ENCODE results near the gene MSLN.

Gene MSLN

GRCh38 chr16:759110-759910, 1.2 kb upstream of the MSLN start:
- DNase-seq (no peak), ATAC-seq (no peak)

DNA sequence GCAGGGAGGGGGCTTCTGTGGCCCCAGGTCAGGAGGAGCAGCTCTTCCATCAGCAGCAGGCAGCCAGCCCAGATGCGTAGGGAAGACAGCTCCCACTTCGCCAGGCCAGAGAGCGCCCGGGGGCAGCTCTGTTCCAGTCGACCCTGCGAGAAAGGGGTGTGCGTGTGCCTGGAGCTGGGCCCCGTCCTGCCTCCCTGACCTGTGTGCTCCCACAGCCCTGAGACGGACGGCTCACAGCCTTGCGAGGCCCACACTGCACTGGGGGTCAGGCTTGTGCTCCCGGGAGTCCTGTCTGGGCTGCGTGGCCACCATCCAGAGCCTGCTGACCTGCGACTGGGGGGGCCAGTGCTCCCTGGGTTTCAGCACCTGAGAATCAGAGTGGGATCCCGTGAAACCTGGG, 469 bp upstream of the MSLN start:
- DNase-seq = no peak
- no peak for ATAC-seq

DNA sequence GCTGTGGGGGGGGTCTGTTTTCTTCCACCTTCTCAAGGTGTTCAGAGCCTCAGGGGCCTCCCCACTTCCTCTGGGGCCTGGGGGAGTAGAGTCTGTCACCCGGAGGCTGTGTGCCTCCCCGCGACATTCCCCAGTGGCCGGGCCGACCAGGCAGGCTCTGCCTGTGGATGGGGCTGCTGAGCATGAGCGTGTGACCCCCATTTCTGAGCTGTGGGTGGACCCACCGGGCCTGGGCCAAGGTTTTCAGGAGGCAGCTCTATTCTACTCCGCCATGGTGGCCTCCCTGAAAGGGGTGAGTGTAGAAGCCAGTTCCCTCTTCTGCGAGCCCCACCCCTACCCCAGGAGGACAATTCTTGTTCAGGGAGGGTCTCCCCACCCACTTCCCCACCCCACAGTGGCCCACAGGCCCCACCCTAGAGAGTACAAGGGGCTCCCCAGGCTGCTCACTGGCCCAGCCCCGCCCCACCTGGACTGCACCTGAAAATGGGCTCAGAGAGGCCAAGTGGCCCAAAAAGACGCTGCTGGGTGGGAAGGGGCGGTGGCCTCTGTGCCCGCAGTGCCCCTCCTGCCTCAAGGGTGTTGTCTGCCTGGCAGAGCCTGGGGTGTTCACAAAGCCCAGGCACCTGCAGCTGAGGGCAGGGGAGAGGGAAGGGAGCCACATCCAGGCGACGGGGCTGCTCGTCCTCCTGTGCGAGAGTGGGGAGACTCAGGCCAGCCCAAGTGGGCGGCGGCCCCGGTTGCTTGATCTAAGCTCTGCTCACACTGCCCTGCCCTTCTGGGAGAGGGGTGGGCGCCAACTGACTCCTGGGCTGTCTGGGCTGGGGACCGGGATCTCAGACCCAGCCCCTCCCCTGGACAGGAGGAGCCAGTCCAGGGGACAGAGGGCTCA, 1.3 kb downstream of the MSLN start:
- DNase-seq = no peak

GRCh38 chr16:762595-763268, 2.2 kb downstream of the MSLN start:
- ATAC-seq (no peak), DNase-seq (no peak)

More for the DNA sequence above, 1.3 kb downstream of the MSLN start:
- no peak for ATAC-seq

- DNase-seq (no peak), ATAC-seq (no peak)
These were observed 3.0 kb downstream of the MSLN start for GRCh38 chr16:763369-764183.

DNA sequence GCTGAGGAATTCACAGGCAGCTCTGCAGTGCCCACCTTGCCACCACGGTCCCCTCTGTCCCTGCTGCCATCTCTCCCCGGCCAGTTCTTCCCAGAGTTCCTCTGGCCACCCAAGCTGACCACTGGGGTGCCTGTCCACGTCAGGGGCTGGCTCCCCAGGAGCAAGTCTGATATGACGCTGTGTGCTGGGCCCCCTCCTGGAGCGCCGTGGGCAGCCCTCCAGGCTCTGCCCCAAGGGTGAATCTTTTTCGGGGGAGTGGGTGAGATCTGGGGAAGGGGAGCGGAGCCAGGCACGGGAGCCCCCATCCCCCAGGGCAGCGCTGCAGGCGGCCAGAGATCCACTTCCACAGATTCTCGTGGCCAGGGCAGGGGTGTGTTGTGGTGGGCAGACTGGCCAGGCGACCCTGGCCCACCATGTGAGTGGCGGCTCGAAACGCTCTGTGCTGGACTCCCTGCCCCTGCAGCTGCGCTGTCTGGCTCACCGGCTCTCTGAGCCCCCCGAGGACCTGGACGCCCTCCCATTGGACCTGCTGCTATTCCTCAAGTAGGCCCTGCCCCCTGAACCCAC, 3.7 kb downstream of the MSLN start:
- DNase-seq (no peak), ATAC-seq (no peak)

- ATAC-seq = no peak
- DNase-seq = no peak
These were observed 4.4 kb downstream of the MSLN start for GRCh38 chr16:764848-765487.

- no peak for ATAC-seq
These were observed 4.9 kb downstream of the MSLN start for GRCh38 chr16:765488-765865.

GRCh38 chr16:766008-766819, 5.7 kb downstream of the MSLN start:
- no peak for DNase-seq
- no peak for ATAC-seq

More at GRCh38 chr16:765488-765865, 4.9 kb downstream of the MSLN start:
- no peak for DNase-seq

DNA sequence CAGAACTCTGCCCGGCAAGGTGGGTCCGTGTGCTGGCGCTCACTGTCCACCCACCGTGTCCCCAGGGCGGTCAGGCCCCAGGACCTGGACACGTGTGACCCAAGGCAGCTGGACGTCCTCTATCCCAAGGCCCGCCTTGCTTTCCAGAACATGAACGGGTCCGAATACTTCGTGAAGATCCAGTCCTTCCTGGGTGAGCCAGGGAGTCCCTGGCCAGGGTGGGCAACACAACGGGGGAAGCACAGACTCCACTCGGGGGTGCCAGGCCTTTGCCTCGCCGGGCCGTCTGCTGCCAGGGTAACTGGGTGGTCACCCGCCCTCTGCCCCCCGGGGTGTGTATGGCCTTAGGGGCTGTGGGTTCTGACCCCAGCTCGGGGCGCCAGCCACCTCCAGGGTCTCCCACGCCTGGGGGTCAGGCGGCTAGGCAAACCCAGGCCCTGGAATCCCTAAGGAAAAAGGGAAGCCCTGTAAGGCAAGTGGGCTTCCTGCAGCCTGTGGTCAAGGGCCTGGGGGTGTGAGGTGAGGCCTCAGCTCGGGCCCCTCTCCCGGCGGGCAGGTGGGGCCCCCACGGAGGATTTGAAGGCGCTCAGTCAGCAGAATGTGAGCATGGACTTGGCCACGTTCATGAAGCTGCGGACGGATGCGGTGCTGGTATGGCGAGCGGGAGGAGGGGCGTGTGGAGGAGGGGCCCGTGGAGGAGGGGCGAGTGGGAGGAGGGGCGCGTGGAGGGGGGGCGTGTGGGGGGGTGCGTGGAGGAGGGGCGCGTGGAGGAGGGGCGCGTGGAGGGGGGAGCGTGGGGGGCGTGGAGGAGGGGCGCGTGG, 6.5 kb downstream of the MSLN start:
- ATAC-seq (no peak), DNase-seq (no peak)

- DNase-seq (no peak), ATAC-seq (no peak)
These were observed 7.3 kb downstream of the MSLN start for GRCh38 chr16:767743-768235.

GRCh38 chr16:768428-768827, 7.9 kb downstream of the MSLN start:
- ATAC-seq (no peak), DNase-seq (no peak)

- ATAC-seq (no peak), DNase-seq (no peak)
These were observed 8.8 kb downstream of the MSLN start for GRCh38 chr16:769184-769784.

- ATAC-seq = no peak
- DNase-seq = no peak
These were observed 9.4 kb downstream of the MSLN start for GRCh38 chr16:769934-770333.

GRCh38 chr16:770411-770810, 9.9 kb downstream of the MSLN start:
- DNase-seq = no peak
- no peak for ATAC-seq

DNA sequence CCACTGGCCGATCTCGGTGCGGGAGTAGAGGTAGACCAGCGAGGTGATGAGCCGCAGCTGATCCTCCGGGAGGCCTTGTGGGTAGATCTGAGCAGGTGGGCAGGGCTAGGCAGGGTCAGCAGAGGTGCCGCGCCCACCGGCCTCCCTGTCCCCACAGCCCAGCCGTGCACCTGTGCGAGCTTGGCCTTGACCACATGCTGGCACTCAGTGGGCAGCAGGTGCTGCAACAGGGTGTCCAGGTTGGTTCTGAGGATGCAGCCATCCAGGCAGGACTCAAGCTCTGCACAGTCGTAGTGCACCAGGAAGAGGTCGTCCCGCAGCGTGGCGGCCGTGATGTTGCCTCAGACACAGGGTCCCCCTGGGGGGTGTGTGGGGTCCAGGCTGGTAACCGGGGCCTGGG, 12.4 kb downstream of the MSLN start:
- DNase-seq = no peak
- no peak for ATAC-seq

DNA sequence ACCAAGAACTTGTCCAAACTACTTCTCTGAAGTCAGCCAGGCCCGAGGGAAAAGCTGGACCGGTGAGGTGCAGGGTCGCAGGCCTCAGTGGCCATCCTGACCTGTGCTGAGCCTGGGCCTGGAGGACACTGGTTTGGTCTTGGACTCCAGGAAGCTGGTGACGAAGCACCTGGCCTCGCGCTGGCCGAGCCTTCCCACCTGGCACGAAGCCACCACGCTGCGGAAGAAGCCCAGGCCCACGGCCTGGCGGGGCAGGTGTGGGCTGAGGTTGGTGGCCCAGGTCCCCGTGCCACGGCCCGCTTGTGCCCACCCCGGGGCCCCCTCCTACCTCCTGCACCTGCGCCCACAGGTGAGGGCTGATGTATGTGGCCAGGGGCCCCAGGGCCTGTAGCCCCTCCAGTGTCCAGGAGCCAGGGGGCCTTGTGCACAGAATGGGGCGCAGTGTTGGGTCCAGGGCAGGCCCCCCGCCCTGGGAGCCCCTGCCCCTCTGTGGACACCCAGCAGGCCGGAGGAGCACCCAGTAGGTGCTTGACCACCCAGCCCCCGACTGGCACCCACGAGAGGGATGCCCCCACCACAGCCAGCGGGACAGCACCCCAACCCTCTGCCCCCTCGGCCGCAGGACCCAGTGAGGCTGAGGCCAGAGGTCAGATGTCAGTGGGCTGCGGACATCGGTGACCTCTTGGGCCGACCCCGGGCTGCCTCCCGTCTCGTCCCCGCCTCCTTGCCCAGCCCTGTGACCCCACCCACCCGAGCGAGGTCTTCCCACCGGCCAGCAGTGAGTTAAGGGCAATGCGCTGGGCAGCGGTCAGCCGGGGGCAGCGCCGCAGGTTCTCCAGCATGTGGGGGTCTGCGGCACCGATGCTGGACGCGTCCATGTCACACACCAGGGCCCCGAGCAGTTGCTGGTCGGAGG, 13.8 kb downstream of the MSLN start:
- ATAC-seq (no peak), DNase-seq (no peak)
